AG09309 (cell line): ENCODE results near the gene CCDC27.

Experiments used
- DNase-seq: peaks from one replicate; pipeline ENCODE4 v3.0.0-alpha.2; 2010; ENCODE audit warnings: low read depth
- H3K4me3 ChIP-seq: 2 replicates; pipeline ENCODE4 v1.5.1; 2011; ENCODE audit warnings: mild to moderate bottlenecking, low read depth, low read length, moderate library complexity; ENCODE audit not compliant: control insufficient read depth
- TF ChIP-seq, protein P1 (sequence below): IDR thresholded peaks from 2 replicates; pipeline ENCODE4 v1.5.1; 2011; ENCODE audit warnings: mild to moderate bottlenecking, low read depth, low read length, inconsistent platforms; ENCODE audit not compliant: insufficient read depth, control insufficient read depth; ENCODE audit errors: missing control alignments

CCDC27 gene

GRCh38 chr1:3742439-3743298 lies 9.6 kb upstream of the CCDC27 start:
- H3K4me3 ChIP-seq, result no peak overlapping the region
- DNase-seq, result no peak
- TF ChIP-seq, protein P1, sequence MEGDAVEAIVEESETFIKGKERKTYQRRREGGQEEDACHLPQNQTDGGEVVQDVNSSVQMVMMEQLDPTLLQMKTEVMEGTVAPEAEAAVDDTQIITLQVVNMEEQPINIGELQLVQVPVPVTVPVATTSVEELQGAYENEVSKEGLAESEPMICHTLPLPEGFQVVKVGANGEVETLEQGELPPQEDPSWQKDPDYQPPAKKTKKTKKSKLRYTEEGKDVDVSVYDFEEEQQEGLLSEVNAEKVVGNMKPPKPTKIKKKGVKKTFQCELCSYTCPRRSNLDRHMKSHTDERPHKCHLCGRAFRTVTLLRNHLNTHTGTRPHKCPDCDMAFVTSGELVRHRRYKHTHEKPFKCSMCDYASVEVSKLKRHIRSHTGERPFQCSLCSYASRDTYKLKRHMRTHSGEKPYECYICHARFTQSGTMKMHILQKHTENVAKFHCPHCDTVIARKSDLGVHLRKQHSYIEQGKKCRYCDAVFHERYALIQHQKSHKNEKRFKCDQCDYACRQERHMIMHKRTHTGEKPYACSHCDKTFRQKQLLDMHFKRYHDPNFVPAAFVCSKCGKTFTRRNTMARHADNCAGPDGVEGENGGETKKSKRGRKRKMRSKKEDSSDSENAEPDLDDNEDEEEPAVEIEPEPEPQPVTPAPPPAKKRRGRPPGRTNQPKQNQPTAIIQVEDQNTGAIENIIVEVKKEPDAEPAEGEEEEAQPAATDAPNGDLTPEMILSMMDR, result no peak

- no peak for DNase-seq
- TF ChIP-seq, protein P1, result no peak
- H3K4me3 ChIP-seq, result no peak overlapping the region
Observed at GRCh38 chr1:3743421-3743820, 8.8 kb upstream of the CCDC27 start.

GRCh38 chr1:3743826-3744225 lies 8.4 kb upstream of the CCDC27 start:
- no peak overlapping the region for H3K4me3 ChIP-seq
- DNase-seq, result no peak
- TF ChIP-seq, protein P1, result no peak

DNA sequence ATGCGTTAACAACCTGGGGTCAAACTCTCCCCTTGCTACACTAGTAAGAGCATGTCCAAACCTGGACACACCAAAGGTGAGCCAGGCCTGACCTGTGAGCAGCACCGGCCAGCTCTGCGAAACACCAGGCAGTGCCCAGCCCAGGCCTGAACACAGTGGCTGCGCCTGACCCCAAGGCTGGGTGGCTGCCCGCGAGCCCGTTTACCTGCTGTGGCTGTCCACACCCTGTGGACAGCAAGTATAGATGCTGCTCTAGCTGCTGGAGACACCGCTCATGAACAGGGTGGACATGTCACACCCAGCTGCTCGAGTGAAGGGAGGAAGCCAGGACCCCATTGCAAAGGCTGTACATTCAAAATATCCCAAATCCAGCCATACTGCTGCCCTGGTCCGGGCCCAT lies 7.6 kb upstream of the CCDC27 start:
- TF ChIP-seq, protein P1, result no peak
- no peak for DNase-seq
- no peak overlapping the region for H3K4me3 ChIP-seq

- no peak for DNase-seq
- TF ChIP-seq, protein P1, result no peak
- H3K4me3 ChIP-seq, result no peak overlapping the region
Observed at GRCh38 chr1:3745071-3745470, 7.2 kb upstream of the CCDC27 start.

GRCh38 chr1:3745590-3746381 lies 6.5 kb upstream of the CCDC27 start:
- TF ChIP-seq, protein P1, result no peak
- DNase-seq, result no peak
- no peak overlapping the region for H3K4me3 ChIP-seq
